GM21367 (cell line): Measurements from ENCODE around the gene BPI.
"Not testable (repeated sequence)": the region's sequence is repeated elsewhere in the genome, so short reads cannot be mapped to it uniquely, and the experiment has no call there.

ENCODE experiments used
- ATAC-seq: cut with Tn5 transposase; IDR thresholded peaks from one replicate; pipeline ENCODE4 v1.9.1; 2021; ENCODE audit not compliant: unreplicated experiment

BPI gene

GRCh38 chr20:38331814-38332213 is 27.9 kb downstream of the BPI start:
- ATAC-seq, result no peak

- no peak for ATAC-seq
Measured at GRCh38 chr20:38334016-38334415, 30.1 kb downstream of the BPI start.

- ATAC-seq, result no peak
Measured at GRCh38 chr20:38336726-38337125, 32.8 kb downstream of the BPI start.

GRCh38 chr20:38337561-38338140 is 33.7 kb downstream of the BPI start:
- ATAC-seq, result no peak

- no peak for ATAC-seq
Measured at GRCh38 chr20:38338849-38339520, 35.0 kb downstream of the BPI start.

GRCh38 chr20:38339521-38339896 is 35.6 kb downstream of the BPI start:
- ATAC-seq, result not testable (repeated sequence)

- ATAC-seq, result no peak
Measured at GRCh38 chr20:38339997-38340396, 36.0 kb downstream of the BPI start.

- no peak for ATAC-seq
Measured at GRCh38 chr20:38340693-38341092, 36.7 kb downstream of the BPI start.

GRCh38 chr20:38342216-38342615 is 38.3 kb downstream of the BPI start:
- no peak for ATAC-seq

GRCh38 chr20:38342713-38343310 is 38.9 kb downstream of the BPI start:
- no peak for ATAC-seq

GRCh38 chr20:38343311-38344106 is 39.6 kb downstream of the BPI start:
- no peak for ATAC-seq

- no peak for ATAC-seq
Measured at GRCh38 chr20:38344107-38344701, 40.2 kb downstream of the BPI start.

GRCh38 chr20:38345643-38346042 is 41.7 kb downstream of the BPI start:
- ATAC-seq, result no peak

- no peak for ATAC-seq
Measured at GRCh38 chr20:38346247-38346651, 42.3 kb downstream of the BPI start, which contains the start of gene LBP. Gene LBP (plus strand): TSS chr20:38346482. CDS start chr20:38346517, 35 bp downstream.

GRCh38 chr20:38346741-38347140 is 42.8 kb downstream of the BPI start:
- no peak for ATAC-seq

GRCh38 chr20:38349856-38350255 is 45.9 kb downstream of the BPI start:
- ATAC-seq, result no peak

GRCh38 chr20:38350879-38351775 is 47.2 kb downstream of the BPI start:
- ATAC-seq, result no peak

GRCh38 chr20:38353316-38353715 is 49.4 kb downstream of the BPI start:
- no peak for ATAC-seq

GRCh38 chr20:38354227-38354626 is 50.3 kb downstream of the BPI start:
- no peak for ATAC-seq
